GM21381 (cell line): ENCODE data around the gene MIEF1.
"Not testable (repeated sequence)": the region's sequence is repeated elsewhere in the genome, so short reads cannot be mapped to it uniquely, and the experiment has no call there.

ENCODE experiments used
- ATAC-seq: cut with Tn5 transposase; IDR thresholded peaks from one replicate; pipeline ENCODE4 v1.9.1; 2021; ENCODE audit warnings: mild to moderate bottlenecking, moderate library complexity; ENCODE audit not compliant: unreplicated experiment

The MIEF1 gene

DNA sequence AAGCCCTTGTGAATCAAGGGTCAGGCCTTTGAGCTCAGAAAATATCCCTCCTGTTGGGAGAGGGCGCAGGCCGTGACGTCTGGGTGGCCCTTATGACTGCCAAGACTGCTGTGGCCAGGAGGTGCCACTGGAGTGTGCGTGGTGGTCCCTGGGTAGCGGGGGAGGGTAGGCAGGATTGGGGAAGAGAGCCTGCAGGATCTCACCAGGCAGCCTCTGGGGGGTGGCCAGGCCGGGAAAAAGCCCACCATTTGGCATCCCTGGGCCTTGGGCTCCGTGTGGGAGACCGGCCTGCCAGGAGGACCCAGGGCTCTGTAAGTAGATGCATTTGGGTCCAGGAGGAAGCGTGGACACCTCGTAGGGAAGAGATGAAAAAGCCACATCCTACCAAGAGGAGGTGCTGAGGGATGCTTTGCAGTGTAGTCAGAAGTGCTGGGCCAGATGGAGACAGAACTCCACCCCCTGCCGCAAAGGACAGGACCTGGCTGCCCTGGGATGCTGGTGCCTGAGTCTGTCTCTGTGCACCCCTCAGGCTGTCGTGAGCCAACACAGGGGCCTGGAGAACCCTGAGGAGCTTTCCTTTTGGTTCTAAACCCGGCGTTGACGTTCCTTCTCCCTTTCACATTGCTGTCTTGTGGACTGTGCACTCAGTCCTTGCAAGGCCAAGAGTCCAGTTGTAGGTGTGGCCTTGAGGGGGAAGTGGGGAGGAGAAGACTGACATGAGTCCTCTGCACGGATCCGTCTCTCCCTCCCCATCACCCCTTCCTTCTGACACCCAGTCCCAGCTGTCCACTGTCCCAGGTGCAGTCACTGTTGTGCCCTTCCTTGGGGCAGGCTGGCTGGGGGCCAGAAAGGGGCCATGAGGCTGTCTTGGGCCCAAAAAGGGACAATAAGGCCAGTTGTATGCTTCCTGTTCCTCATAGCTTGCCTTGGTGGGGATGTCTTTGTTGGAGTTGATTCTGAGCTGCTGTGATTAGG is 12.7 kb upstream of the MIEF1 start:
- no peak for ATAC-seq

DNA sequence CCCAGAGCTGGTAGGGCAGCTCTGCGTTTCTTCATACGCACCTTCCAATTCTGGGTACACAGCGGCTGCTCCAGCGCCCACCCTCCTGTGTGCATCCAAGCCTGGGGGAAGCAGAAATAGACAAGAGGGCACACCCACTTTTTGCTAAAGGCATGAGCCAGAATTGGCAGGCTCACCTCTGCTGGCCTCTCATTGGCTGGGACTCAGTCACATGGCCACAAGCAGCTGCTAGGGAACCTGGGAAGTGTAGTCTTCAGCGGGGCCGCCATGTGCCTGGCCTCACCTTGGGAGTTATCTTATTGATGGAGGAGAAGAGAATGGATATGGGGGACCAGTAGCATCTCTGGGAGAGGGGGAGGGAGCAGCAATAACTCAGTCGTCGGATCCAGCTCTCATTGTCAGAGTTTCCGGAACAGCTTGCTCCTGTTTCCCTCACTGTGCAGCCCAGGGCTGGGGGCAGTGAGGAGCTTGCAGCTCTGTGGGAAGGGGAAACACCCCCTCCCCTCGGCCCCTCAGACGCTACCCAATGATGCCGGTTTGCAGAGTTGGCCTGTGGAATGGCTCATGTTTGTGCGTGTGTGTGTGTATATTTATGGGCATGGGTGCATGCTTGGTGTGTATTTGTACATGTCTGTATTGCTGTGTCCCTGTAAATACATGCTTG is 11.8 kb upstream of the MIEF1 start:
- ATAC-seq = no peak

DNA sequence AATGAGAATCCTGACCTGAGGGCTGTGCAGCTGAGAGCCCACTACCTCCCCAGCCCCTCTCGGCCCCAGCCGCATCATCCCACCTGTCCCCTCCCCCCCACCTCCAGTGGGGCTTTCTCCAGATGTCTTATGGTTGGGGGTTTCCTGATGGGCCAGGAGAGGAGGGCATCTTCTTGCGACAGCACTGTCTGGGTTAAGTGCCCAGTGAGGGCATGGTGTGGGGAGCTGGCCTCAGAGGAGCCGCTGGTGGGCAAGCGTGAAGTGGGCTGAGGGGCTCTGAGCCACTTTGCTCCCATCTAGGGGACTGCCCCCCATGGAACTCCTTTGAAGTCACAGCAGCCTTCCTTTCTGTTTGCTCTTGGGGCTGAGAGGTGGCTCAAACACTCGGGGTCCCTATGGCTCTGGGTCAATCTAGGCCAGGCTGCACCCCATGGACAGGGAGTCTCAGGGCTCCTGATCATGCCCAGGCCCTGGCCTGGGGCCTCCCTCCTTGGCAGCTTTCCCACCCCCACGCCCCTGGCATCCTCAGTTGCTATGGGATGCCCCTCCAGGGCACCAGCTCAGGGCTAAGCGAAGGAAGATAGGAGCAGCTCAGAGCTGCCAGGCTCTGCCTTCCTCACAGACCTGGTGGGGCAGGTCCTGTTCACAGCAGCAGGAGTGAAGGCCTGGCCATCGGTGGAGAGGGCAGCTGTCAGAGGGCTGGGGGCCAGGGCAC is 11.0 kb upstream of the MIEF1 start:
- no peak for ATAC-seq

DNA sequence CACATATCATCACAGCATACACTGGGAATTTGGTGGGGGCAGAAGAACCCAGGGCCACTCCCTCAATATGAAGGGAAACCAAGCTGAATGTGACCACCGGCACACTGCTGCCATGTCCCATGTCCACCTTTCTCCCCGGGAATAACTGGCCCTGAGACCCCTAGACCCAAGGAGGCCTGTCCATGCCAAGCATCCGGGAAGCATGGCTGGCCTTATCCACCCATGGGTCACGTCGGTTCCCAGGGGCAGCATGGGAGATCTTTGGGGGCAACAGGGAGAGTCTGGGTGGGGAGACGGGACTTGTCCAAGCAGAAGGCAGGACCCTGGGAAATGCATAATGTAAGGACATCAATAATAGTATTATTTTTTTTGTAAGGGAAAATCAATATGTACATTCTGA is 10.4 kb upstream of the MIEF1 start:
- no peak for ATAC-seq

DNA sequence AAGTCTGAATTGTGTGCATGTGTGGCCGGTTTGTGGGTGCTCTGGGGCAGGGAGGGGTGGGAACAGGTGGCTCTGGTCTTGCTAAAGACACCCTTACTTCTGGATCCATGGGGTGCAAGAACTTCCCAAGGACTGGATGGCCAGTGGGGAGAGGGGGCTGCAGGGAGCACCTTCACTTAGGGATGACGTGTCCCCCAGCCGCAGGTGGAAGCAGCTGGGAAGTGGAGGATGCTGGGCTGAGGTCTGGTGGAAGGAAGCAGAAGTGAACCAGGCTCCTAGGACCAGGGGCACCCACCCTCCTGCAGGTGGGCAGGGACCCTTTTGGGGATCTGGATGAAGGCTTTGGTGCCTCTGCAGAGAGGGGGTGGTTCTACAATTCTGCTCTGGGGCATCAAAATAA is 9.9 kb upstream of the MIEF1 start:
- no peak for ATAC-seq

DNA sequence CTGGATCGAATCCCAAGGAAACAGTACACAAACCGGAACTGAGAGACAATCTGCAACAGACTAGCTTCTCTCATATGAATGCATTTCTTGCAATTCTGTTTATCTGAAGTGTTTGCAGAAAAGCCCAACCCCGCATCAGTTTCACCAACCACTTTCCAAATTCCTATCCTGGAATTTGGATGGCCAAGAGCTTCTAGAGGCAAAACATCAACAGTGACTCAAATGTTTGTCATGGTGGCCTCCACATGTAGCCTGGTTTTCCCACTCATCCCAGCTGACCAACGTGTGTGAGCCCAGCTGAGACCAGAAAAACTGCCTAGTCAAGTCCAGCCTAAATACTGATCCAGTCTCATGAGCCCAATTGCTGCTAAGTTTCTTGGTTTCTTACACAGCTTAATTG is 8.3 kb upstream of the MIEF1 start:
- ATAC-seq = no peak

DNA sequence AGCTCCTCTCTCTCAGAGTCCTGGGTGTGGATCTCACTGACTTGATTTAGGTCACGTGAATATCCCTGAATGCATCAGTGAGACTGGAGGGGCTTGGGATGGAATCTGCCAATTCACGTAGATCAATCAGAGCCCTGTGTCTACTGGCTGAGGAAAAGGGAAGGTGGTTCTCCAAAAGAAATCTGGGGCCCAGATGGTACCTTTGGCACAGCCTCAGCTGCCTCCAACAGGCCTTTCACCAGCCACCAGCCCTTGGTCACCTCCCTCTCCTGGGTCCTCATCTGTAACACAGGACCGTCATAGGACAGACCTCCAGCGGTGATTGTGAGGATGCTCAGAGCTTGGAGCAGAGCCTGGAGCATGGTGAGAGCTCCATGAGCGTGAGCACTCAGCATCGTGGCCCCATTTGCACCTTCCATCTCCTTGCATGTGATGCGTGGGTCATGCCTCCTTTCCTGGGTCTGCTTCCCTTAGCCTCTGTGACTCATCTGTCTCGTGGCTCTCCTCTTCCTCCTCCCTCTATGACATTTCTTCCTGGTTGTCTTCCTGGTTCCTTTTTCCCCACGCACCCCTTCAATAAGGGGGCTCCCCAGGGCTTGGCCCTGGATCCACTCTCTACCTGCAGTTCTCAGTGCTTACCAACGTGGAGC is 7.5 kb upstream of the MIEF1 start:
- ATAC-seq = no peak

DNA sequence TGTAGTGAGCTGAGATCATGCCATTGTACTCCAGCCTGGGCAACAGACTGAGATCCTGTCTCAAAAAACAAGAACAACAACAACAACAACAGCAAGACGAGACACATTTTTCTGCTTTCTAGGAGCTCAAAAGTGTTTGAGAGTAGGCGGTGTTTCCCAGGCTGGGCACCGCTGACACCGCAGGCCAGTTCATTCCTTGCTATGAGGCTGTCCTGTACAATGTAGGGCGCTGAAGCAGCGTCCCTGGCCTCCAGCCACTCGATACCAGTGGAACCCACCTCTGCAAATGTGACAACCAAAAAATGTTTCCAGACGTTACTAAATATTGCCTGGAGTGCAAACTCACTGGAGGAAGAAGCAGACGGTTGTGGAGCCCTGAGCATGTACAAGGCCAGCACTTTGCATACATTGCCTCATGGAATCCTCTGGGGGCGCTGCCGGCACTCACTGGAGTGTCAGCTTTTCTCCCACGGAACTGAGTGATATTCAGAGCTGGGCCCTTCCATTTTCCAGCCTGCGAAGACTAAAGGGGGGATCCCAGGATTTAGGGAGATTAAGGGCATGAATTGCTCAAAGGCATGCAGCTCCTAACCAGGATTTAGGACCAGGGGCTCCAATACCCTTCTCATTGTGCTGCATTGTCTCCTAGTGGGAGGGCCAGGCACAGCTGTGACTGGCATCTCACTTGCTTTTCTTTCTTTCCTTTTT is 5.8 kb upstream of the MIEF1 start:
- no peak for ATAC-seq

DNA sequence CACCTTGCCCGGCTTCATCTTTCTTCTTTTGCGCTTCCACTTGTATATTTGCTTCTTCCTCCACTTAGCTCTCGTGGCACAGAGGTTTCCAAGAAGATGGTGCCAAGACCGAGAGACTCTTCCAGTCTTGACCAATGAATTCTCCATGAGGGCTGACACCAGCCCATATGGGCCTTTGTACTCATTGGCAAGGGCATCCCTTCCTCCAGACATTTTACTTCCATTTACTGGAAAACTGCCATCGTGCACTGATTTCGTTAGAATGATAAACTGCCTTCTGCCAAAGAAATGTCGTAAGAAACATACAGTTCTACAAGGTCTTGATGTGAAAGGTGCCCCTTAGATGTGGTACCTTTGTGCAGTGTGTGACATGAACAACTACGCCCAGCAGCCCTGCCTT is 4.7 kb upstream of the MIEF1 start:
- ATAC-seq = no peak

DNA sequence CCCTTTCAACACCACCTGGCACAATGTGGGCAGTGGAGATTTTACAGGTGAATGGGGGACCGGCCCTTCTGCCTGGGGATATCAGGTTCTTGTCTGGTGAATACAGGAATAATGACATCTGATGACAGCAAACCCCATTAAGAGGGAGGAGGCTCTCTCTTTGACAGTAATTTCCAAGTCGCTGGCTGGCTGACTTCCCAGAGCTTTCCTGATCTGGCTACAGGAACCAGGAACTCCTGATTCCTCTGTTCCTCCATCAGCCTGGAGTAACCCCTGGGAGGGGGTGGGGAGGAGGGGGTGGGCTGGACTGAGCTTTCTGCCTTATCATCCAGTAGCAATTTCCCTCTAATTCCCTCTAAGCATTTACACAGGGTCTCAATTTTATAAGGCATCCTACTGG is 3.7 kb upstream of the MIEF1 start:
- ATAC-seq = no peak

DNA sequence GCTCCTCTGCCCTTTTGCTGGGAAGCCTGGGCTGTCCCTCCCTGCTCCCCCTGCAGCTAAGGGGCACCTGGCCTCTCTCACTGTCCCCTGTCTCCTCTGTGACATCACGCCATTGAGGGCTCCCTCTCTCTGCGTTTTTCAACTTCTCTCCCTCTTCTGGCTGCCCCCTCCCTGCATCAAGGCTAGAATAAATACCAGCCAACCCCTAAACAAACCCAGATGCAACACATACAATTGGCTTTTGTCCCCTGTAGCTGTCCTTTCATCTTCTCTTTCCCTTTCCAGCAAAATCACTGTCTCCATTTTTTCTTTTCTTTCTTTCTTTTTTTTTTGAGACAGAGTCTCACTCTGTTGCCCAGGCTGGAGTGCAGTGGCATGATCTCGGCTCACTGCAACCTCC is 3.3 kb upstream of the MIEF1 start:
- ATAC-seq = no peak

DNA sequence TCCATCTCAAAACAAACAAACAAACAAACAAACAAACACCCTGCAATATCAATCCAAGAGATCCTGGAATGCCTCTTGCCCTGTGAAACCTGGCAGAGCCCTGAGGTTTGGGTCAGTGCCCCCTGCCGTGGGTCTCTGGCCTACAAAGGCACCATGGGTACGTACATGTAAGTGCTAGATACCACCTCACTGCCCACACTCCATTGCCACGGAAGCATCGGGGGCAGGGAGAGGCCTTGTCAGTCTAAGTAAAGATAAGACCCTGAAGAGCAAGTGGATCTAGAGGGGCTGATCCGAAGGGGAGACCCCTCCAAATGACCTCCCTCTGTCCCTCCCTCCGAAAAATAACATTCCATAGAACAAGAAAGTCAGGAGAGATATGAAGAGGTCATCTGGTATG is 2.0 kb upstream of the MIEF1 start:
- no peak for ATAC-seq

DNA sequence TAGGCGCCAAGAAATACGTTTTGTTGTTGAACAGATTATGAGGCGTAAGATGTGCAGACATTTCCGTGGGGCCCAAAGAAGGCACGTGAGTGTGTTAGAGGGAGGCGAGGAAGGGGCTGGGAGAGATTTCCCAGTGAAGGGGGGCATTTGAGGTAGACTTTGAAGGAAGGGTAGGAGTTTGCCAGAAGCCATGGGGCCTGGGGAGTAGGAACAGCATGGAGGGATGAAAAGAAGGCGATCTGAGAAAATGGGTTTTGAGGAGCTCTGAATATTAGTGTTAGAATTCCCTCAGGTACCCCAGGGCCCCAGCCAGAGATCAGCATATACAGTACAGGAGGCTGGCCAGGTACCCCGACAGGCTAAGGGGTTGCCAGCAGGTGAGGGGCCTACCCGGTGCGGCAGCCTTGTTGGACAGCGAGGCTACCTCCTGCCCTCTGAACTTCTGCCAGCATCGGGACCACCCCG is 414 bp upstream of the MIEF1 start:
- no peak for ATAC-seq

DNA sequence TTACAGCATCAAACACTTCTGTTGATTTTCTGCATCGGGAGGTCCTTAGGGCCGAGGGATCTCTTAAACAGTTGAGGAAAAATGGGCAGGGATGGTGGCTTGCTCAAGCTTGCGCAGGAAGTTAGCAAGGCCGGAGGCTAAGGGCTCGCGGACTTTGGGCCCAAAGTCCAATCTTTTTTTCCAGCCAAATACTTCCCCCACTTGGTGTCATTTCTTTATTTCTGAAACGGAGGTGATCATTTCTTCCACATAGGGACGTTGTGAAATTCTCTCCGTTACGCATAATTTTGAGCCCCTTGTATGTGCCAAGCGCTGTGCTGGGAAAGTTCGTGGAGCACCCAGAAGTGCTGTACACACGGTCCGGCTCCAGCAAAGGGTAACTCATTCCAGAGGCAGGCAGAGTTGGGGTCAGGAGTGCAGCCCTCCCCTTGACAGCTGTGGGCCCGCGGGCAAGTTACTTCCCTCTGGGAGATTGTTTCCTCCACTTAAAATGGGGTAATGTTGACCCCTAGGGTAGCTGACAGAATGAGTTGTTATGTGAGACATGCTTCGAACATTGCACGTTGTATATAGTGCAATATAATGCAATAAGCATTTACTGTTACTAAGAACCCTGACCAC is 809 bp downstream of the MIEF1 start:
- ATAC-seq = no peak

DNA sequence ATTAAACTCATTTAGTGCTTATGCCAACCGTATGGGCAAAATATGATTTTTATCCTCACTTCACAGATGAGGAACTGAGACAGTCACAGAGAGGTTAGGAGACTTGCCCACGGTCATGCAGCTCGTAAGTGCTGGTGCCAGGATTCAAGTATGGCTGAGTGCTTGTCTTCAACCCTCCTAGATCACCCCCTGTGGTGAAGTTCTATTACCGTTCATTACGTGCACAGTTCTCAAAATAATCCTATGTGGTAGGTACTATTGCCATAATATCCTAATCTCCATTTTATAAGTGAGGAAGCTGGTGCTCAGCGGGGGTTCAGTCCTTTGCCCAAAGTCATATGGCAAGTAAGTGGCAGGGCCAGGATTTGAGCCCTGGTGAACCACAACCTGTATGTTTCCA is 1.5 kb downstream of the MIEF1 start:
- no peak for ATAC-seq

DNA sequence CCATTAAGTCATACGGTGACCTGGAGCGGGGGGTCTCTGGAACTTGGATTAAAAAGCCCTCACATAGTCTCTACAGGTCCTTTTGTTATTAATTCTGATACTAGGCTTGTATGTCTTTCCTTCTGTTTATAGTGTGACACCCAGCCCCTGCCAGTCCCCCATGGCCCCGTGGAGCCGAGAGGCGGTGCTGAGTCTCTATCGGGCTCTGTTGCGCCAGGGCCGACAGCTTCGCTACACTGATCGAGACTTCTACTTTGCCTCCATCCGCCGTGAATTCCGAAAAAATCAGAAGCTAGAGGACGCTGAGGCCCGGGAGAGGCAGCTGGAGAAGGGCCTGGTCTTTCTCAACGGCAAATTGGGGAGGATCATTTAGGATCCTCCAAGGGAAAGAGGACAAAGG is 2.0 kb downstream of the MIEF1 start:
- no peak for ATAC-seq

DNA sequence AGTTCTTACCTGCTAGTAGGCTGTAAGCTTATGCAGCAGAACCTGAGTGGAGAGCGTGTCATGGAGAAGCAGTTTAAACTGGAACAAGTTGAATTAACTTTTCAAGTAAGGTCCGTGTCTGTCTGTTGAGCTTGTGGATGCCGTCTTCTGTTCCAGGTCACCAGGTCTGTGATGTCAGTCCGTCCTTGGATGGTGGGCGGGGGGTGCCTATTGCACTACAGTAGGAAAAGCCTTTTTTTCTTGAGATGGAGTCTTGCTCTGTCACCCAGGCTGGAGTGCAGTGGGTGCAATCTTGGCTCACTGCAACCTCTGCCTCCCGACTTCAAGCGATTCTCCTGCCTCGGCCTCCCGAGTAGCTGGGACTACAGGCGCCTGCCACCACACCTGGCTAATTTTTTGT is 4.9 kb downstream of the MIEF1 start:
- ATAC-seq = not testable (repeated sequence)

DNA sequence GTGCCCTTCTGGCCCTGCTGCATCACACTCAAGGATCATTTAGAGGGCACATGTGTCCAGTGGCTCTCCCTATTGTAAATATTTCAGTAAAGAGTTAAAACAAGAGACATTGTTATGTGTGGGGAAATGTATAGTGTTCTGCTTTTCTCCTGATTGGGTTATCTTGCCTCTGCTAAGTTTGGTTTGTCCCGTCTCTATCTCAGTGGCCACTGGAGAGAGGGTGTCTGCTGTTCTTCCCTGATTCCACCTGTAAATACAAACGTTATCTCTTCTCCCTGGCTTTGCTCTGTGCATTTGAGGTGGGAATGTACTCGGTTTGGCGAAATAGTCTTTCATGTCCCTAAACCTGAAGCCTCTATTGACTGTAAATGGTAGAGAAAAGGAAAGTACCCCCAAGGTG is 6.3 kb downstream of the MIEF1 start:
- no peak for ATAC-seq

DNA sequence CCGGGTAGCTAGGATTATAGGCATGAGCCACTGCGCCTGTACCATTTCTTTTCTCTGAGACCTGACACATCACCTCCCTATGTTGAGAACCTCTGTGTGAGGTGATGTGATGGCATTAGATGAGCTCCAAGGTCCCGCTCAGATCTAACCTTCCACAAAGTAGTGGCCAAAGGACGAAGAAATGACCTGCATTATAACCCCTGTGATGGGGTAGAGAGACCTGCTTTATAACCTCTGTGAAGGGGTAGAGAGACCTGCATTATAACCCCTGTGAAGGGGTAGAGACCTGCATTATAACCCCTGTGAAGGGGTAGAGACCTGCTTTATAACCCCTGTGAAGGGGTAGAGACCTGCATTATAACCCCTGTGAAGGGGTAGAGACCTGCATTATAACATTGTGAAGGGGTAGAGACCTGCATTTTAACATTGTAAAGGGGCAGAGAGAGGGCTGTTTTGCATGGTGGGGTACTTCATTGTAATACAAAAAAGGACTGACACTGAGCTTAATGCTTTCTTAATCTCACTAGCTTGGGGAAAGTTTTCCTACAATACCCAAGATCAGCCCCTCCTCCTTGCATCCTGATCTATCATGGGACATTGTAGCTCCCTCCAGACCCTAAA is 8.5 kb downstream of the MIEF1 start:
- ATAC-seq = no peak

DNA sequence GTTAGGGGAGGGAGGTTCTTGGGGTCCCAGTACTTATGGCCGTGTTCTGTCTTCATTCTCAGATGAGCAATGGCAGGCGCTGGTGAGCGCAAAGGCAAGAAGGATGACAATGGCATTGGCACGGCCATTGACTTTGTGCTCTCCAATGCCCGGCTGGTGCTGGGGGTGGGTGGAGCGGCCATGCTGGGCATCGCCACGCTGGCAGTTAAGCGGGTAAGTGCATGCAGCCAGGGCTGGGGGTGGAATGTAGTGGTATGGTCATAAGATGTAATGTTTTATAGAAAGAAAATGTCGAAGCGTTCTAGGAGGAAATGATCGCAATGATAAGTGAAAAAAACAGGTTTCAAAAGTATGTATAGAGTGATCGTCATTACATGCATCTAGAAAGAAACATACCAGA is 9.1 kb downstream of the MIEF1 start:
- no peak for ATAC-seq
